ENCODE data around the gene CCND1. TPM values are rescaled to one million over a fixed set of nuclear protein-coding genes. Genes with fewer than 3 reads are reported as not detected.

CCND1 gene
- total RNA-seq, 1 experiment from 2014 or later = 868 TPM

- Histone ChIP-seq H3K9ac (ENCODE audit: low read length) (no peak overlapping the region), H4K20me1 (ENCODE audit: low read length) (no peaks in the 10 kb centered on the region), H3K4me1 (ENCODE audit: insufficient read depth, low read length) (no peaks in the 10 kb centered on the region), H3K27ac (ENCODE audit: low read length) (no peak overlapping the region), H3K79me2 (ENCODE audit: low read length) (no peaks in the 10 kb centered on the region), H3K4me3 (ENCODE audit: low read length) (no peak overlapping the region), H3K4me2 (ENCODE audit: low read length) (no peak overlapping the region), H2AFZ (ENCODE audit: low read length) (no peak overlapping the region), H3K27me3 (ENCODE audit: low read length) (no peaks in the 10 kb centered on the region), H3K9me3 (ENCODE audit: low read length) (no peaks in the 10 kb centered on the region), H3F3A (ENCODE audit: low read length, unreplicated experiment) (no peaks in the 10 kb centered on the region), H3K36me3 (ENCODE audit: low read depth, low read length) (no peaks in the 10 kb centered on the region), H3K9me2 (replicated peaks; ENCODE audit: low read length) (no peaks in the 10 kb centered on the region)
- intact Hi-C loops (cut with micrococcal nuclease) = no loop called here
- ChIA-PET CTCF (no interaction called here), POLR2A (ENCODE audit: unreplicated experiment) (no interaction called here)
- TF ChIP-seq EZH2 (IDR thresholded peaks at IDR 0.05; ENCODE audit: low read length, unreplicated experiment) (no peak), EZH2phosphoT487 (IDR thresholded peaks at IDR 0.05; ENCODE audit: borderline replicate concordance, low read length) (no peak)
- TF ChIP-seq, protein P1, sequence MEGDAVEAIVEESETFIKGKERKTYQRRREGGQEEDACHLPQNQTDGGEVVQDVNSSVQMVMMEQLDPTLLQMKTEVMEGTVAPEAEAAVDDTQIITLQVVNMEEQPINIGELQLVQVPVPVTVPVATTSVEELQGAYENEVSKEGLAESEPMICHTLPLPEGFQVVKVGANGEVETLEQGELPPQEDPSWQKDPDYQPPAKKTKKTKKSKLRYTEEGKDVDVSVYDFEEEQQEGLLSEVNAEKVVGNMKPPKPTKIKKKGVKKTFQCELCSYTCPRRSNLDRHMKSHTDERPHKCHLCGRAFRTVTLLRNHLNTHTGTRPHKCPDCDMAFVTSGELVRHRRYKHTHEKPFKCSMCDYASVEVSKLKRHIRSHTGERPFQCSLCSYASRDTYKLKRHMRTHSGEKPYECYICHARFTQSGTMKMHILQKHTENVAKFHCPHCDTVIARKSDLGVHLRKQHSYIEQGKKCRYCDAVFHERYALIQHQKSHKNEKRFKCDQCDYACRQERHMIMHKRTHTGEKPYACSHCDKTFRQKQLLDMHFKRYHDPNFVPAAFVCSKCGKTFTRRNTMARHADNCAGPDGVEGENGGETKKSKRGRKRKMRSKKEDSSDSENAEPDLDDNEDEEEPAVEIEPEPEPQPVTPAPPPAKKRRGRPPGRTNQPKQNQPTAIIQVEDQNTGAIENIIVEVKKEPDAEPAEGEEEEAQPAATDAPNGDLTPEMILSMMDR (conservative IDR thresholded peaks at IDR 0.05; ENCODE audit: low read depth, low read length) = no peak
- no peak for ATAC-seq
- no TSS peak for BruUV-seq (replicated peaks)
- no peak for DNase-seq
Observed at GRCh38 chr11:69624293-69624692, 16.7 kb upstream of the CCND1 start.

DNA sequence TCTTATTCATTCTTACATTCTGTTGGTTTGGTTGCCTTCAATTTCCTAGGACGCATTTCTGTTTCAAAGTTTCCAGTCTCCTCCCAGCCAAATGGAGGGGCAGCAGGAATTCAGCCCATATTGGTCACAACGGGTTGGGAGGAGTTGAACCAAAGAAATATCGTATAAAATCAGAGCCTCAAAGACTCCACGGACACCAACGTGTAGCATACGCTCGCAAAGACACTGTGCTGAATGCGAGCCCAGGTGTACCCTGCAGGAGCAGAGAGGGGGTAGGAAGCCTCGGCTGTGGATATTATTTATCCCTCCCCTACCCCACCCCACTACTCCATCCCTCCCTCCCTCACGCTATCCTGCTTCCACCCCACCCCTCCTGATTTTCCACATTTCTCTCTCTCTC, 15.5 kb upstream of the CCND1 start:
- intact Hi-C loops (cut with micrococcal nuclease) = no loop called here
- no peak for DNase-seq
- TF ChIP-seq, protein P1 (conservative IDR thresholded peaks at IDR 0.05; ENCODE audit: low read depth, low read length) = no peak
- no peak for TF ChIP-seq EZH2 (IDR thresholded peaks at IDR 0.05; ENCODE audit: low read length, unreplicated experiment)
- no peak for TF ChIP-seq EZH2phosphoT487 (IDR thresholded peaks at IDR 0.05; ENCODE audit: borderline replicate concordance, low read length)
- Histone ChIP-seq H3K9me3 (ENCODE audit: low read length) (no peaks in the 10 kb centered on the region), H3K27me3 (ENCODE audit: low read length) (no peaks in the 10 kb centered on the region), H4K20me1 (ENCODE audit: low read length) (no peaks in the 10 kb centered on the region), H3K4me2 (ENCODE audit: low read length) (no peak overlapping the region), H3K4me3 (ENCODE audit: low read length) (no peak overlapping the region), H3K36me3 (ENCODE audit: low read depth, low read length) (no peaks in the 10 kb centered on the region), H3K79me2 (ENCODE audit: low read length) (no peaks in the 10 kb centered on the region), H3F3A (ENCODE audit: low read length, unreplicated experiment) (no peaks in the 10 kb centered on the region), H2AFZ (ENCODE audit: low read length) (no peak overlapping the region), H3K9ac (ENCODE audit: low read length) (no peak overlapping the region), H3K4me1 (ENCODE audit: insufficient read depth, low read length) (no peaks in the 10 kb centered on the region), H3K9me2 (replicated peaks; ENCODE audit: low read length) (no peaks in the 10 kb centered on the region), H3K27ac (ENCODE audit: low read length) (no peak overlapping the region)
- no TSS peak for BruUV-seq (replicated peaks)
- CTCF ChIA-PET = no interaction called here
- POLR2A ChIA-PET (ENCODE audit: unreplicated experiment) = no interaction called here
- no peak for ATAC-seq

- H3K4me2 ChIP-seq (ENCODE audit: low read length) = no peak overlapping the region
- no peaks in the 10 kb centered on the region for H3K9me2 ChIP-seq (replicated peaks; ENCODE audit: low read length)
- no peaks in the 10 kb centered on the region for H3F3A ChIP-seq (ENCODE audit: low read length, unreplicated experiment)
- ATAC-seq (no peak), DNase-seq (no peak)
- no peak overlapping the region for H3K9ac ChIP-seq (ENCODE audit: low read length)
- H3K27me3 ChIP-seq (ENCODE audit: low read length) = no peaks in the 10 kb centered on the region
- H3K9me3 ChIP-seq (ENCODE audit: low read length) = no peaks in the 10 kb centered on the region
- H3K36me3 ChIP-seq (ENCODE audit: low read depth, low read length) = no peaks in the 10 kb centered on the region
- H3K4me3 ChIP-seq (ENCODE audit: low read length) = no peak overlapping the region
- no peaks in the 10 kb centered on the region for H4K20me1 ChIP-seq (ENCODE audit: low read length)
- H2AFZ ChIP-seq (ENCODE audit: low read length) = no peak overlapping the region
- no peaks in the 10 kb centered on the region for H3K79me2 ChIP-seq (ENCODE audit: low read length)
- ChIA-PET POLR2A (ENCODE audit: unreplicated experiment) (no interaction called here), CTCF (no interaction called here)
- intact Hi-C loops (cut with micrococcal nuclease) = no loop called here
- no peak overlapping the region for H3K27ac ChIP-seq (ENCODE audit: low read length)
- no peak for TF ChIP-seq EZH2phosphoT487 (IDR thresholded peaks at IDR 0.05; ENCODE audit: borderline replicate concordance, low read length)
- no peak for TF ChIP-seq EZH2 (IDR thresholded peaks at IDR 0.05; ENCODE audit: low read length, unreplicated experiment)
- TF ChIP-seq, protein P1 (conservative IDR thresholded peaks at IDR 0.05; ENCODE audit: low read depth, low read length) = no peak
- BruUV-seq (replicated peaks) = no TSS peak
- no peaks in the 10 kb centered on the region for H3K4me1 ChIP-seq (ENCODE audit: insufficient read depth, low read length)
Observed at GRCh38 chr11:69627551-69627950, 13.4 kb upstream of the CCND1 start.

Measured in PC-3 (cell line).